ENCODE data around the gene PRSS38. TPM values are rescaled to one million over a fixed set of nuclear protein-coding genes. Genes with fewer than 3 reads are reported as not detected.
A peak's percentile ranks its signal among the peaks of the same experiment; 100 is the strongest.

PRSS38 gene
- total RNA-seq, 2 experiments from 2014 or later = not detected

DNA sequence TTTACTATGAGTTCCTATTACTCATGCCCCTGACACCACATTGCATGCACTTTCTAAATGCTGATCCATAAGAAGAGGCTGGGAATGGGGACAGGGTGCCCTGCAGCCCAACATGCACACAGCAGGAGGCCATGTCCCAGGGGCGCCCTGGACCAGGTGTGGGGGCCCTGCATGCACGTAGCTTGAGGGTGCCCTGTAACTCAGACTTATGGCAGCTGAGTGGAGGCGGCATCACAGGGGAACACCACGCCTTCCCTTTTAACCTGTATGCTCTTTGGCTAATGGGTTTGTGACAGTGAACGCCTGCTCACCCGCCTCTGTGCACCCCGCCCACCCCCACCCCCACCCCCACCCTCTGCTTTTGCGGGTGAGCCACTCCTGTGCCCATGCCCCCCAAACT lies 44.1 kb upstream of the PRSS38 start:
- ChIA-PET POLR2A (no interaction called here), CTCF (no interaction called here)
- Mint-ChIP-seq H3K36me3 (ENCODE audit: low read depth) (peaks cover 39% of the 10 kb centered on the region), H3K4me3 (no peak overlapping the region), H3K9me3 (no peaks in the 10 kb centered on the region), H3K27ac (no peak overlapping the region), H3K27me3 (no peaks in the 10 kb centered on the region), H3K4me1 (ENCODE audit: low read depth) (peaks cover 40% of the 10 kb centered on the region)
- intact Hi-C loops (cut with DNase I, micrococcal nuclease) = no loop called here
- DNase-seq (peak in 1 of 14 experiments; percentile 2), ATAC-seq (ENCODE audit: poor library complexity) (no peak)
- H3K27ac ChIP-seq (ENCODE audit: low read depth in 1 of 2, low read length in 2 of 2) = no peak overlapping the region
- H3K9me3 ChIP-seq (ENCODE audit: control insufficient read depth in 1 of 2, insufficient read depth in 1 of 2, low read length in 2 of 2) = no peaks in the 10 kb centered on the region
- peaks cover 32% of the 10 kb centered on the region for H3K4me1 ChIP-seq (ENCODE audit: insufficient read depth, low read length)
- no peak overlapping the region for H3K4me3 ChIP-seq (ENCODE audit: low read length)
- H3K36me3 ChIP-seq (ENCODE audit: insufficient read depth, low read length) = peaks cover 41% of the 10 kb centered on the region
- TF ChIP-seq, protein P1, sequence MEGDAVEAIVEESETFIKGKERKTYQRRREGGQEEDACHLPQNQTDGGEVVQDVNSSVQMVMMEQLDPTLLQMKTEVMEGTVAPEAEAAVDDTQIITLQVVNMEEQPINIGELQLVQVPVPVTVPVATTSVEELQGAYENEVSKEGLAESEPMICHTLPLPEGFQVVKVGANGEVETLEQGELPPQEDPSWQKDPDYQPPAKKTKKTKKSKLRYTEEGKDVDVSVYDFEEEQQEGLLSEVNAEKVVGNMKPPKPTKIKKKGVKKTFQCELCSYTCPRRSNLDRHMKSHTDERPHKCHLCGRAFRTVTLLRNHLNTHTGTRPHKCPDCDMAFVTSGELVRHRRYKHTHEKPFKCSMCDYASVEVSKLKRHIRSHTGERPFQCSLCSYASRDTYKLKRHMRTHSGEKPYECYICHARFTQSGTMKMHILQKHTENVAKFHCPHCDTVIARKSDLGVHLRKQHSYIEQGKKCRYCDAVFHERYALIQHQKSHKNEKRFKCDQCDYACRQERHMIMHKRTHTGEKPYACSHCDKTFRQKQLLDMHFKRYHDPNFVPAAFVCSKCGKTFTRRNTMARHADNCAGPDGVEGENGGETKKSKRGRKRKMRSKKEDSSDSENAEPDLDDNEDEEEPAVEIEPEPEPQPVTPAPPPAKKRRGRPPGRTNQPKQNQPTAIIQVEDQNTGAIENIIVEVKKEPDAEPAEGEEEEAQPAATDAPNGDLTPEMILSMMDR (IDR thresholded peaks at IDR 0.05) = no peak
- no peaks in the 10 kb centered on the region for H3K27me3 ChIP-seq (ENCODE audit: control insufficient read depth in 1 of 2, insufficient read depth in 2 of 2, low read length in 2 of 2)

DNA sequence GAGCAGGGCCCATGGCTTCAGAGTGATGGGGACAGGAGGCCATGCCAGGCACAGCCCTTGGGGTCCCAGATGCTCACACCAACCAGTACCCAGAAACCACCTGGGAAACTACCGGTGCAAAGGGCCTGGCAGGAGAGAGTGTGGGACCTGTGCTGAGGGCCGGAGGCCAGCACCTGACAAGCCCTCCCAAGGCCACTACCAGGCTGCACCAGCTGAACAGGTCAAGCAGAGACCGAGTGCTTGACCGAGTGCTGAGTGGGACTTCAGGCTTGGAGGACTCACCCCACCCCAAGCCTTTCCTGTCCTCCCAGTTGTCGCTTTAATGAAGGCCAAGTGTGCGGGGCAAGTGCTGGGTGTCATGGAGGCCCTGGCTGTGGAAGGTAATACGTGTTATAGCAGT lies 43.7 kb upstream of the PRSS38 start:
- H3K27ac Mint-ChIP-seq = peak overlapping the region; percentile 43
- no peak overlapping the region for H3K4me3 Mint-ChIP-seq
- Histone ChIP-seq H3K9me3 (ENCODE audit: control insufficient read depth in 1 of 2, insufficient read depth in 1 of 2, low read length in 2 of 2) (no peaks in the 10 kb centered on the region), H3K27ac (ENCODE audit: low read depth in 1 of 2, low read length in 2 of 2) (no peak overlapping the region), H3K4me3 (ENCODE audit: low read length) (no peak overlapping the region), H3K27me3 (ENCODE audit: control insufficient read depth in 1 of 2, insufficient read depth in 2 of 2, low read length in 2 of 2) (no peaks in the 10 kb centered on the region), H3K36me3 (ENCODE audit: insufficient read depth, low read length) (peaks cover 45% of the 10 kb centered on the region), H3K4me1 (ENCODE audit: insufficient read depth, low read length) (peaks cover 28% of the 10 kb centered on the region)
- ATAC-seq (ENCODE audit: poor library complexity) (no peak), DNase-seq (peak in 1 of 14 experiments; percentile 9)
- intact Hi-C loops (cut with DNase I, micrococcal nuclease) = no loop called here
- H3K4me1 Mint-ChIP-seq (ENCODE audit: low read depth) = peaks cover 36% of the 10 kb centered on the region
- no peaks in the 10 kb centered on the region for H3K27me3 Mint-ChIP-seq
- ChIA-PET POLR2A (no interaction called here), CTCF (no interaction called here)
- no peaks in the 10 kb centered on the region for H3K9me3 Mint-ChIP-seq
- TF ChIP-seq, protein P1 (IDR thresholded peaks at IDR 0.05) = no peak
- H3K36me3 Mint-ChIP-seq (ENCODE audit: low read depth) = peaks cover 43% of the 10 kb centered on the region

DNA sequence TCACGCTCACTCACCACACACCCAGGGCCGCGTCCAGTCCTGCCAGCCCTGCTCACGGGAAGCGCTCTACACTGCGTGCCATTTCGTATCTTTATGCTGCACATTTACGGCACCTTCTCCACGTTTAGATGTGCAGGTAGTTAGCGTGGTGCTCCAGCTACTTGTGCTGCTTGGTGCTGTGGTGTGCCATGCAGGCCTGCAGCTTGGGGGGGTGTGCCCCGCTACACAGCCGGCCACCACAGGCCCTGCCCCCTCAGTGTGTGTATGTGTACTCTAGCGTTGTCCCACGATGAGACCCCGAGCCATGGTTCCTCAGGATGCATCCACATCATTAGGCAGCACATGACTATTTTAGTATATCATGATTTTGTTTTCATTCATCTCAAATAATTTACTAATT lies 41.9 kb upstream of the PRSS38 start:
- ChIA-PET POLR2A (interaction anchor here (0.9 to 1.2 kb wide), 3 partner anchors 8 to 97 kb away, joined by 3 to 8 read pairs (median 5); no protein-coding TSS in a partner anchor), CTCF (interaction anchor here (1.0 kb wide), 1 partner anchor 11 kb away, joined by 4 read pairs; no protein-coding TSS in a partner anchor)
- ATAC-seq (ENCODE audit: poor library complexity) (no peak), DNase-seq (no peak)
- Histone ChIP-seq H3K9me3 (ENCODE audit: control insufficient read depth in 1 of 2, insufficient read depth in 1 of 2, low read length in 2 of 2) (no peaks in the 10 kb centered on the region), H3K27me3 (ENCODE audit: control insufficient read depth in 1 of 2, insufficient read depth in 2 of 2, low read length in 2 of 2) (no peaks in the 10 kb centered on the region), H3K36me3 (ENCODE audit: insufficient read depth, low read length) (peaks cover 37% of the 10 kb centered on the region), H3K27ac (ENCODE audit: low read depth in 1 of 2, low read length in 2 of 2) (no peak overlapping the region), H3K4me1 (ENCODE audit: insufficient read depth, low read length) (peaks cover 20% of the 10 kb centered on the region), H3K4me3 (ENCODE audit: low read length) (no peak overlapping the region)
- H3K27me3 Mint-ChIP-seq = no peaks in the 10 kb centered on the region
- peaks cover 23% of the 10 kb centered on the region for H3K4me1 Mint-ChIP-seq (ENCODE audit: low read depth)
- H3K9me3 Mint-ChIP-seq = no peaks in the 10 kb centered on the region
- TF ChIP-seq, protein P1 (IDR thresholded peaks at IDR 0.05) = no peak
- peaks cover 31% of the 10 kb centered on the region for H3K36me3 Mint-ChIP-seq (ENCODE audit: low read depth)
- H3K4me3 Mint-ChIP-seq = no peak overlapping the region
- H3K27ac Mint-ChIP-seq = peak overlapping the region; percentile 82
- intact Hi-C loops (cut with DNase I, micrococcal nuclease) = no loop called here

All from CD4-positive, alpha-beta T cell (primary cell).